Measurements from ENCODE around the gene KDM4B.

GRCh38 chr19:4977299-4978174, 8.6 kb downstream of the KDM4B start:
- no peak for TF ChIP-seq JUNB (IDR thresholded peaks at IDR 0.05)
- no peak for TF ChIP-seq HCFC1 (IDR thresholded peaks at IDR 0.05; ENCODE audit: low read length)
- no peak for TF ChIP-seq SMC3 (IDR thresholded peaks at IDR 0.05; ENCODE audit: borderline replicate concordance, low read length)
- TF ChIP-seq, protein P1, sequence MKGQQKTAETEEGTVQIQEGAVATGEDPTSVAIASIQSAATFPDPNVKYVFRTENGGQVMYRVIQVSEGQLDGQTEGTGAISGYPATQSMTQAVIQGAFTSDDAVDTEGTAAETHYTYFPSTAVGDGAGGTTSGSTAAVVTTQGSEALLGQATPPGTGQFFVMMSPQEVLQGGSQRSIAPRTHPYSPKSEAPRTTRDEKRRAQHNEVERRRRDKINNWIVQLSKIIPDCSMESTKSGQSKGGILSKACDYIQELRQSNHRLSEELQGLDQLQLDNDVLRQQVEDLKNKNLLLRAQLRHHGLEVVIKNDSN (IDR thresholded peaks at IDR 0.05; ENCODE audit: borderline replicate concordance, extremely low read length, insufficient read depth, low read depth, low read length) = no peak

Measured in GM12878 (cell line).